OCI-LY7 (cell line): Measurements from ENCODE around the gene SLC35F4. TPM values are rescaled to one million over a fixed set of nuclear protein-coding genes. Genes with fewer than 3 reads are reported as not detected.
A peak's percentile ranks its signal among the peaks of the same experiment; 100 is the strongest.

ENCODE experiments used
- Bru-seq: library from RNA; stranded (reverse); fragments of 400-500 nt; gene quantifications from one replicate; lab custom pipeline; 2021; lab: Mats Ljungman, UMichigan
- BruChase-seq, 2 experiments: library from RNA; stranded (reverse); fragments of 400-500 nt; gene quantifications; one replicate each; lab custom pipeline; 2021; lab: Mats Ljungman, UMichigan
- BruUV-seq: library from RNA; stranded (reverse); fragments of 400-500 nt; replicated peaks from 2 replicates; lab custom pipeline; 2021; lab: Mats Ljungman, UMichigan
- CTCF ChIA-PET: fragments of 300-600 bp; sonication (Branson Sonifier 250); formaldehyde crosslinking; loops from one replicate; lab custom pipeline; 2022; ENCODE audit warnings: antibody characterized with exemption; ENCODE audit not compliant: unreplicated experiment; lab: Charles Lee
- POLR2A ChIA-PET: fragments of 300-600 bp; sonication (Branson Sonifier 250); formaldehyde crosslinking; loops from one replicate; lab custom pipeline; 2022; ENCODE audit warnings: antibody characterized with exemption; lab: Charles Lee
- DNase-seq: peaks from one replicate; pipeline ENCODE4 v3.0.0-alpha.2; 2015; ENCODE audit warnings: low spot score
- H2AFZ ChIP-seq: fragments of 200-600 bp; sonication (generic), shearing (Covaris generic); 2 replicates; pipeline ENCODE4 v1.6.1; 2014; ENCODE audit warnings: mild to moderate bottlenecking, antibody characterized with exemption, low read length, moderate library complexity
- H3K27ac ChIP-seq: fragments of 200-600 bp; sonication (generic); 2 replicates; pipeline ENCODE4 v1.5.1; 2014; ENCODE audit warnings: mixed run types, low read depth, mild to moderate bottlenecking, moderate library complexity, low read length, inconsistent platforms; ENCODE audit not compliant: poor library complexity, severe bottlenecking
- H3K36me3 ChIP-seq: fragments of 200-600 bp; sonication (generic); 2 replicates; pipeline ENCODE4 v1.6.1; 2014; ENCODE audit warnings: mild to moderate bottlenecking, antibody characterized with exemption, low read length, moderate library complexity, mixed read lengths; ENCODE audit not compliant: insufficient read depth
- H3K4me1 ChIP-seq: fragments of 200-600 bp; sonication (generic); 2 replicates; pipeline ENCODE4 v1.5.1; 2014; ENCODE audit warnings: mild to moderate bottlenecking, low read length; ENCODE audit not compliant: insufficient read depth, poor library complexity, severe bottlenecking
- H3K4me2 ChIP-seq: fragments of 200-600 bp; sonication (generic); 2 replicates; pipeline ENCODE4 v1.6.1; 2014; ENCODE audit warnings: mild to moderate bottlenecking, low read length
- H3K4me3 ChIP-seq: fragments of 200-600 bp; sonication (generic); 2 replicates; pipeline ENCODE4 v1.5.1; 2014; ENCODE audit warnings: mild to moderate bottlenecking, low read depth, low read length; ENCODE audit not compliant: poor library complexity, severe bottlenecking
- H3K79me2 ChIP-seq: fragments of 200-600 bp; sonication (generic); 2 replicates; pipeline ENCODE4 v1.6.1; 2016; ENCODE audit warnings: low read depth, mild to moderate bottlenecking, low read length, moderate library complexity, mixed read lengths; ENCODE audit not compliant: insufficient read depth
- H3K9me2 ChIP-seq: fragments of 200-600 bp; sonication (generic); 2 replicates; pipeline ENCODE4 v1.6.1; 2016; ENCODE audit warnings: mild to moderate bottlenecking, low read length, mixed read lengths; ENCODE audit not compliant: insufficient read depth
- H3K9me3 ChIP-seq: fragments of 200-600 bp; sonication (generic); 2 replicates; pipeline ENCODE4 v1.6.1; 2014; ENCODE audit warnings: mild to moderate bottlenecking, mixed run types, low read length, mixed read lengths
- H4K20me1 ChIP-seq: fragments of 200-600 bp; sonication (generic); 2 replicates; pipeline ENCODE4 v1.6.1; 2014; ENCODE audit warnings: mild to moderate bottlenecking, antibody characterized with exemption, low read length, moderate library complexity, mixed read lengths; ENCODE audit not compliant: insufficient read depth
- CTCF ChIP-seq: fragments of 200-600 bp; sonication (generic); conservative IDR thresholded peaks from 2 replicates; pipeline ENCODE4 v1.5.1; 2014; ENCODE audit warnings: mild to moderate bottlenecking, antibody characterized with exemption, low read length, moderate library complexity, mixed read lengths
- EZH2phosphoT487 ChIP-seq: fragments of 200-600 bp; sonication (generic); IDR thresholded peaks from 2 replicates; pipeline ENCODE4 v1.6.1; 2018; ENCODE audit warnings: low read depth, borderline replicate concordance, mild to moderate bottlenecking, mixed run types, antibody characterized with exemption, low read length, moderate library complexity, mixed read lengths
- intact Hi-C: fragments of 100-400 bp; cut with micrococcal nuclease; formaldehyde crosslinking; loops from one replicate; pipeline ENCODE4 v1.10.0; 2022; ENCODE audit not compliant: unreplicated experiment
- long read RNA-seq: library from polyadenylated mRNA; stranded (forward); transcript quantifications from one replicate; pipeline ENCODE4 v2.0.0, GENCODE V29; 2022
- total RNA-seq, 2 experiments: library from RNA; depleted of rRNA in 1 of 2; stranded (reverse); fragments of >200 nt in 1 of 2; shearing (Covaris generic) in 1 of 2; gene quantifications; 2 replicates each; pipeline ENCODE4 v1.2.3, GENCODE V29; 2014 to 2022

The SLC35F4 gene
- not detected in 2 replicates for total RNA-seq (2014; rRNA removed; shearing (Covaris generic))
- total RNA-seq (2022), result not detected in 2 replicates
- Bru-seq, nascent RNA, result not detected
- BruChase-seq, experiment 1, labeled RNA remaining after a 6-hour chase, result percentile 1 among the genes with signal in this experiment
- BruChase-seq, experiment 2, labeled RNA remaining after a 2-hour chase, result percentile 1 among the genes with signal in this experiment
- long read RNA-seq, result 0 reads

- POLR2A ChIA-PET, result no interaction called here
- no peak for DNase-seq
- no peak within 1 kb of the TSS for H2AFZ ChIP-seq
- no TSS peak for BruUV-seq
- H3K9me3 ChIP-seq, result no peaks in the 10 kb centered on the region
- no peaks in the 10 kb centered on the region for H4K20me1 ChIP-seq
- CTCF ChIA-PET, result no interaction called here
- H3K36me3 ChIP-seq, result no peaks in the 10 kb centered on the region
- TF ChIP-seq CTCF (no peak), EZH2phosphoT487 (no peak)
- no peaks in the 10 kb centered on the region for H3K4me1 ChIP-seq
- no peak within 1 kb of the TSS for H3K4me2 ChIP-seq
- intact Hi-C loops, result no loop called here
- H3K79me2 ChIP-seq, result no peaks in the 10 kb centered on the region
- H3K27ac ChIP-seq, result no peak within 1 kb of the TSS
- no peak within 1 kb of the TSS for H3K4me3 ChIP-seq
- no peaks in the 10 kb centered on the region for H3K9me2 ChIP-seq
Measured at GRCh38 chr14:57865403-57866198, at the start of gene SLC35F4. Gene SLC35F4 (minus strand): TSS chr14:57866092.

GRCh38 chr14:57909626-57910025 lies 43.7 kb upstream of the SLC35F4 start:
- no peaks in the 10 kb centered on the region for H3K4me1 ChIP-seq
- H3K79me2 ChIP-seq, result no peaks in the 10 kb centered on the region
- H3K4me3 ChIP-seq, result no peak overlapping the region
- BruUV-seq, result no TSS peak
- no peaks in the 10 kb centered on the region for H3K9me3 ChIP-seq
- H3K9me2 ChIP-seq, result no peaks in the 10 kb centered on the region
- intact Hi-C loops, result no loop called here
- no peak overlapping the region for H2AFZ ChIP-seq
- no peak overlapping the region for H3K27ac ChIP-seq
- no peak for TF ChIP-seq CTCF
- TF ChIP-seq EZH2phosphoT487, result no peak
- H3K36me3 ChIP-seq, result no peaks in the 10 kb centered on the region
- H4K20me1 ChIP-seq, result no peaks in the 10 kb centered on the region
- ChIA-PET POLR2A (no interaction called here), CTCF (no interaction called here)
- DNase-seq, result no peak
- no peak overlapping the region for H3K4me2 ChIP-seq

GRCh38 chr14:57903954-57904353 lies 38.1 kb upstream of the SLC35F4 start:
- H3K4me2 ChIP-seq, result no peak overlapping the region
- no peaks in the 10 kb centered on the region for H3K9me3 ChIP-seq
- ChIA-PET POLR2A (no interaction called here), CTCF (no interaction called here)
- H3K79me2 ChIP-seq, result no peaks in the 10 kb centered on the region
- DNase-seq, result no peak
- H2AFZ ChIP-seq, result no peak overlapping the region
- no peaks in the 10 kb centered on the region for H3K9me2 ChIP-seq
- H3K27ac ChIP-seq, result no peak overlapping the region
- H3K4me1 ChIP-seq, result no peaks in the 10 kb centered on the region
- H3K36me3 ChIP-seq, result no peaks in the 10 kb centered on the region
- TF ChIP-seq CTCF, result no peak
- TF ChIP-seq EZH2phosphoT487, result no peak
- intact Hi-C loops, result no loop called here
- no peak overlapping the region for H3K4me3 ChIP-seq
- no peaks in the 10 kb centered on the region for H4K20me1 ChIP-seq
- no TSS peak for BruUV-seq
